SK-N-SH (cell line): ENCODE data around the gene ROR2. TPM values are rescaled to one million over a fixed set of nuclear protein-coding genes. Genes with fewer than 3 reads are reported as not detected.
A peak's percentile ranks its signal among the peaks of the same experiment; 100 is the strongest.

Experiments
- CTCF ChIA-PET: fragments of 300-600, 350-600 bp; formaldehyde crosslinking; extraction: SDS; loops from one replicate; lab custom pipeline; 2021; lab: Yijun Ruan, JAX
- POLR2A ChIA-PET: fragments of 350-600 bp; sonication (Branson Sonifier 250); formaldehyde crosslinking; extraction: SDS; loops from one replicate; lab custom pipeline; 2020; ENCODE audit warnings: antibody characterized with exemption, inconsistent platforms; lab: Yijun Ruan, JAX
- DNase-seq: peaks from one replicate; pipeline ENCODE4 v3.0.0; 2012
- H2AFZ ChIP-seq: fragments of 200-600 bp; sonication (generic); 2 replicates; pipeline ENCODE4 v1.8.1; 2016; ENCODE audit warnings: antibody characterized with exemption, mild to moderate bottlenecking, low read depth
- H3F3A ChIP-seq: fragments of 200-600 bp; sonication (generic); replicated peaks from 2 replicates; pipeline ENCODE3; 2016; ENCODE audit warnings: antibody characterized with exemption, mild to moderate bottlenecking; ENCODE audit not compliant: insufficient read depth
- H3K27ac ChIP-seq, 2 experiments: fragments of 200-500 bp in 1 of 2; fragments of 200-600 bp in 1 of 2; sonication (Bioruptor generic) in 1 of 2; sonication (generic), shearing (Covaris generic) in 1 of 2; 2 replicates each; pipeline versions ENCODE4 v1.5.1 to v1.6.1; 2014 to 2016; ENCODE audit warnings: low read depth in 2 of 2, inconsistent platforms in 1 of 2, low read length in 1 of 2, mild to moderate bottlenecking in 1 of 2, mixed read lengths in 1 of 2
- H3K27me3 ChIP-seq: fragments of 200-600 bp; sonication (generic), shearing (Covaris generic); 2 replicates; pipeline ENCODE4 v1.6.1; 2016; ENCODE audit warnings: mixed run types; ENCODE audit not compliant: insufficient read depth
- H3K36me3 ChIP-seq, 2 experiments: fragments of 200-500 bp in 1 of 2; fragments of 200-600 bp in 1 of 2; sonication (Bioruptor generic) in 1 of 2; sonication (generic) in 1 of 2; replicated peaks in 1 of 2; 2 replicates each; pipeline versions ENCODE3 to v1.5.1; 2014 to 2016; ENCODE audit warnings: low read length in 1 of 2, mild to moderate bottlenecking in 1 of 2; ENCODE audit not compliant: insufficient read depth in 2 of 2, control insufficient read depth in 1 of 2
- H3K4me1 ChIP-seq, 2 experiments: fragments of 200-500 bp in 1 of 2; fragments of 200-600 bp in 1 of 2; sonication (Bioruptor generic) in 1 of 2; sonication (generic), shearing (Covaris generic) in 1 of 2; 2 replicates each; pipeline versions ENCODE4 v1.5.1 to v1.6.1; 2014 to 2016; ENCODE audit warnings: low read depth in 1 of 2, low read length in 1 of 2, mixed run types in 1 of 2; ENCODE audit not compliant: insufficient read depth in 2 of 2, control insufficient read depth in 1 of 2
- H3K4me2 ChIP-seq: fragments of 200-600 bp; sonication (generic), shearing (Covaris generic); 2 replicates; pipeline ENCODE4 v1.6.1; 2017; ENCODE audit warnings: mixed run types
- H3K4me3 ChIP-seq, 2 experiments: fragments of 200-500 bp in 1 of 2; fragments of 200-600 bp in 1 of 2; sonication (Bioruptor generic) in 1 of 2; sonication (generic), shearing (Covaris generic) in 1 of 2; 2 replicates each; pipeline versions ENCODE4 v1.5.1 to v1.8.1; 2014 to 2016; ENCODE audit warnings: low read depth in 2 of 2, inconsistent platforms in 1 of 2, low read length in 1 of 2, mild to moderate bottlenecking in 1 of 2, mixed read lengths in 1 of 2, moderate library complexity in 1 of 2
- H3K79me2 ChIP-seq: fragments of 200-600 bp; sonication (generic); 2 replicates; pipeline ENCODE4 v1.8.1; 2017; ENCODE audit warnings: mild to moderate bottlenecking; ENCODE audit not compliant: insufficient read depth
- H3K9ac ChIP-seq: fragments of 200-600 bp; sonication (generic); 2 replicates; pipeline ENCODE4 v1.6.1; 2017; ENCODE audit warnings: mixed run types
- H3K9me2 ChIP-seq: fragments of 200-600 bp; sonication (generic); 2 replicates; pipeline ENCODE4 v1.6.1; 2017; ENCODE audit warnings: mixed run types
- H3K9me3 ChIP-seq: fragments of 200-600 bp; sonication (generic); 2 replicates; pipeline ENCODE4 v1.6.1; 2017; ENCODE audit warnings: mixed run types, mild to moderate bottlenecking, moderate library complexity
- H4K20me1 ChIP-seq: fragments of 200-600 bp; sonication (generic); 2 replicates; pipeline ENCODE4 v1.6.1; 2017; ENCODE audit warnings: mild to moderate bottlenecking, mixed run types; ENCODE audit not compliant: insufficient read depth
- CHD2 ChIP-seq: fragments of 150-350 bp; IDR thresholded peaks from 2 replicates; pipeline ENCODE4 v1.6.1; 2018; ENCODE audit warnings: low read length; ENCODE audit not compliant: partially characterized antibody
- ELF1 ChIP-seq: IDR thresholded peaks from 2 replicates; pipeline ENCODE4 v1.4.0; 2012
- EP300 ChIP-seq, 2 experiments: IDR thresholded peaks; 2 replicates each; pipeline versions ENCODE4 v1.4.0 to v1.6.1; 2012; ENCODE audit warnings: borderline replicate concordance in 1 of 2, low read depth in 1 of 2, low read length in 1 of 2
- EZH2phosphoT487 ChIP-seq: fragments of 200-600 bp; sonication (generic); IDR thresholded peaks from 2 replicates; pipeline ENCODE4 v1.6.1; 2017; ENCODE audit warnings: low read depth, mixed run types, mild to moderate bottlenecking, antibody characterized with exemption, moderate library complexity, borderline replicate concordance
- FOXJ3 ChIP-seq: sonication (generic); formaldehyde crosslinking; IDR thresholded peaks from 2 replicates; pipeline ENCODE4 v1.5.1; 2020; ENCODE audit warnings: mild to moderate bottlenecking, missing genetic modification reagents
- FOXM1 ChIP-seq: IDR thresholded peaks from 2 replicates; pipeline ENCODE4 v1.4.0; 2012; ENCODE audit warnings: low read depth, mild to moderate bottlenecking
- GABPA ChIP-seq: IDR thresholded peaks from 2 replicates; pipeline ENCODE4 v1.4.0; 2012; ENCODE audit warnings: low read depth, mild to moderate bottlenecking
- GATA2 ChIP-seq: sonication (generic); formaldehyde crosslinking; IDR thresholded peaks from 2 replicates; pipeline ENCODE4 v1.5.0; 2020; ENCODE audit warnings: mild to moderate bottlenecking, missing genetic modification reagents
- MEF2A ChIP-seq: IDR thresholded peaks from 2 replicates; pipeline ENCODE4 v1.4.0; 2012; ENCODE audit warnings: low read depth, borderline replicate concordance
- NRF1 ChIP-seq: IDR thresholded peaks from 2 replicates; pipeline ENCODE4 v1.6.1; 2012; ENCODE audit warnings: low read depth, mild to moderate bottlenecking, low read length
- POLR2AphosphoS5 ChIP-seq: IDR thresholded peaks from 2 replicates; pipeline ENCODE4 v1.6.1; 2012; ENCODE audit warnings: low read depth, low read length
- RAD21 ChIP-seq: IDR thresholded peaks from 2 replicates; pipeline ENCODE4 v1.6.1; 2012; ENCODE audit warnings: mild to moderate bottlenecking, low read length
- RCOR1 ChIP-seq: fragments of 150-350 bp; IDR thresholded peaks from 2 replicates; pipeline ENCODE4 v1.6.1; 2017; ENCODE audit warnings: antibody characterized with exemption, low read length
- RFX5 ChIP-seq: IDR thresholded peaks from 2 replicates; pipeline ENCODE4 v1.6.1; 2012; ENCODE audit warnings: mild to moderate bottlenecking, improper control_type of control experiment, low read length
- SIN3A ChIP-seq: IDR thresholded peaks from 2 replicates; pipeline ENCODE4 v1.6.1; 2012; ENCODE audit warnings: low read depth, mild to moderate bottlenecking, low read length, moderate library complexity, borderline replicate concordance
- SMC3 ChIP-seq: IDR thresholded peaks from 2 replicates; pipeline ENCODE4 v1.6.1; 2012; ENCODE audit warnings: low read depth, low read length, improper control_type of control experiment
- WGBS: methylation state at CpG from one replicate; pipeline ENCODE4 v1.1.6; 2017; ENCODE audit warnings: low lambda C conversion rate; 5-methylcytosine and 5-hydroxymethylcytosine counted together
- polyA plus RNA-seq, 3 experiments: library from polyadenylated mRNA; depleted of rRNA; stranded (reverse); fragments of >200 nt; gene quantifications; 2 replicates each; pipeline ENCODE4 v1.2.3, GENCODE V29; 2012
- TF ChIP-seq, protein P1 (sequence below): IDR thresholded peaks from 2 replicates; pipeline ENCODE4 v1.4.0; 2012; ENCODE audit warnings: low read depth, borderline replicate concordance
- TF ChIP-seq, protein P2 (sequence below): fragments of 150-350 bp; IDR thresholded peaks from 2 replicates; pipeline ENCODE4 v1.6.1; 2017; ENCODE audit warnings: antibody characterized with exemption, low read length, low read depth, borderline replicate concordance
- TF ChIP-seq, protein P3 (sequence below): fragments of 150-350 bp; IDR thresholded peaks from 2 replicates; pipeline ENCODE4 v1.6.1; 2016; ENCODE audit warnings: mild to moderate bottlenecking, low read depth, low read length
- TF ChIP-seq, protein P4 (sequence below): IDR thresholded peaks from 2 replicates; pipeline ENCODE4; 2012

Gene ROR2
- polyA plus RNA-seq, 1 of the 3 experiments (the other 2 are of a cell fraction): 0.43 TPM

DNA sequence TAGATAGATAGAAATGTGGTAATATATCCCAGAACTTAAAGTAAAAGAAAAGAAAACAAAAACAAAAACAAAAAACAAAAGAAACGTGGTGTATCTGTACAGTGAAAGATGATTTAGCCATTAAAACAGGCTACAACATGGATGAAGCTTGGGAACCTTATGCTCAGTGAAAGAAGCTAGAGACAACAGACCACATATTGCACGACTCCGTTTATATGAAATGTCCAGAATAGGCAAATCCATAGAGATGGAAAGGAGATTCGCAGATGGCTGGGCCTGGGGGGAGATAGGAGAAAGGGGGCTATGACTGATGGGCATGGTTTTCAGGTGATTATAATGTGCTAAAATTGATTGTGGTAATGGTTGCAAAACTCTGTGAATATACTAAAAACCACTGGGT lies 86.6 kb downstream of the ROR2 start:
- Histone ChIP-seq H3K4me1 (peaks cover 0 to 6% of the 10 kb centered on the region in 2 experiments; a peak in 1 of 4 replicates), H3K27ac (no peak overlapping the region), H3K79me2 (no peaks in the 10 kb centered on the region), H3K27me3 (no peaks in the 10 kb centered on the region), H3K9me3 (no peaks in the 10 kb centered on the region), H3K9me2 (no peaks in the 10 kb centered on the region), H3K9ac (no peak overlapping the region), H3K4me3 (no peak overlapping the region), H2AFZ (no peak overlapping the region), H4K20me1 (no peaks in the 10 kb centered on the region), H3K36me3 (no peaks in the 10 kb centered on the region), H3F3A (no peaks in the 10 kb centered on the region), H3K4me2 (no peak overlapping the region)
- no peak for TF ChIP-seq SMC3
- TF ChIP-seq ELF1: no peak
- no peak for TF ChIP-seq POLR2AphosphoS5
- TF ChIP-seq EZH2phosphoT487: no peak
- no peak for TF ChIP-seq CHD2
- no peak for TF ChIP-seq RAD21
- TF ChIP-seq, protein P1, sequence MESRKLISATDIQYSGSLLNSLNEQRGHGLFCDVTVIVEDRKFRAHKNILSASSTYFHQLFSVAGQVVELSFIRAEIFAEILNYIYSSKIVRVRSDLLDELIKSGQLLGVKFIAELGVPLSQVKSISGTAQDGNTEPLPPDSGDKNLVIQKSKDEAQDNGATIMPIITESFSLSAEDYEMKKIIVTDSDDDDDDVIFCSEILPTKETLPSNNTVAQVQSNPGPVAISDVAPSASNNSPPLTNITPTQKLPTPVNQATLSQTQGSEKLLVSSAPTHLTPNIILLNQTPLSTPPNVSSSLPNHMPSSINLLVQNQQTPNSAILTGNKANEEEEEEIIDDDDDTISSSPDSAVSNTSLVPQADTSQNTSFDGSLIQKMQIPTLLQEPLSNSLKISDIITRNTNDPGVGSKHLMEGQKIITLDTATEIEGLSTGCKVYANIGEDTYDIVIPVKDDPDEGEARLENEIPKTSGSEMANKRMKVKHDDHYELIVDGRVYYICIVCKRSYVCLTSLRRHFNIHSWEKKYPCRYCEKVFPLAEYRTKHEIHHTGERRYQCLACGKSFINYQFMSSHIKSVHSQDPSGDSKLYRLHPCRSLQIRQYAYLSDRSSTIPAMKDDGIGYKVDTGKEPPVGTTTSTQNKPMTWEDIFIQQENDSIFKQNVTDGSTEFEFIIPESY: no peak
- no peak for TF ChIP-seq RCOR1
- no peak for TF ChIP-seq SIN3A
- no peak for TF ChIP-seq MEF2A
- DNase-seq: no peak
- 44% methylated on average over 4 of the region's 4 CpGs for WGBS
- ChIA-PET CTCF (interaction anchor here (0.9 to 1.2 kb wide), 2 partner anchors 9 to 87 kb away, joined by 3 read pairs; partner anchors contain the start of gene ROR2), POLR2A (no interaction called here)

DNA sequence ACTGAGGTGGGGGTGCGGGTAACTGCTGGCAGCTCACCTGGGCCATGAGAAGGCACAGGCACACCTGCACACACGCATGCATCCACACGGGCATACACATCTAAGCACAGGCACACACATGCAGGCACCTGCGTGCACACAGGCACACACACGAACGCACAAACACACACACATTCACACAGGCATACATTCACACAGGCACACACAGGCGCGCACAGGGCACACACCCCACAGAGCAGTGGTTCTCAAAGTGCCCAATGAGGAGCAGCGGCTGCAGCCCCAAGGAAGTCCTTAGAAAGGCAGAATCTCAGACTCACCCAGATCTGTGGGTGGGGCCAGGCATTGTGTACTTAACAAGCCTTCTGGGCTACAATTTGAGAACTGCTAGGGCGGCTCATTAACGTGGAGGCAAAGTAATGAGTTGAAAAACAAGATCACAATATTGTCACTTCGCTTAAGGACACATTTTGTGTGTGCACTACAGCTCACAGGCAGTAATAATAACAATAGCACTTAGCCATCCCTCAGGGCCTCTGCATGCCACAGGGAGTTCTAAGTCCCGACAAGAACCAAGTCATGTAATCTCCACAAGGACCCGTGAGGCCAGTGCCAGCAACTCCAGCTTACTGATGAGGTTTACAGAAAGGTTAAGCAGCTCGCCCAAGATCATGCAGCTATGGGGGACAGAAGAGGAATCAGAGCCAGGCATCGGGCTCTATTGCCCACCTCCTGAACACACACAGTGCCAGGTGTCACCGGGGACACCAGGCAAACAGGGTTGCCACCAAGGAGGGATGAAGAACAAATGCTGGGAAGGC lies 91.6 kb downstream of the ROR2 start:
- no peak overlapping the region for H2AFZ ChIP-seq
- H3K4me1 ChIP-seq: peaks cover 0 to 26% of the 10 kb centered on the region in 2 experiments; a peak in 2 of 4 replicates
- ChIA-PET POLR2A (no interaction called here), CTCF (interaction anchor here (1.5 to 1.7 kb wide), 2 partner anchors 10 to 92 kb away, joined by 4 to 5 read pairs; partner anchors contain the start of gene ROR2)
- 70% methylated on average over 16 of the region's 17 CpGs for WGBS
- H3K9ac ChIP-seq: no peak overlapping the region
- peak overlapping the region in 1 of 2 experiments; percentile 62; a peak in 1 of 4 replicates for H3K27ac ChIP-seq
- no peaks in the 10 kb centered on the region for H3K36me3 ChIP-seq
- no peak overlapping the region for H3K4me3 ChIP-seq
- H3K4me2 ChIP-seq: no peak overlapping the region
- no peaks in the 10 kb centered on the region for H3K27me3 ChIP-seq
- no peak for DNase-seq
- H3F3A ChIP-seq: no peaks in the 10 kb centered on the region
- H3K79me2 ChIP-seq: no peaks in the 10 kb centered on the region
- H4K20me1 ChIP-seq: no peaks in the 10 kb centered on the region
- no peaks in the 10 kb centered on the region for H3K9me2 ChIP-seq
- no peaks in the 10 kb centered on the region for H3K9me3 ChIP-seq
- TF ChIP-seq EP300 (IDR thresholded peaks at IDR 0.05; ENCODE audit: borderline replicate concordance in 1 of 2, low read depth in 1 of 2, low read length in 1 of 2) (no peak), NRF1 (no peak), GABPA (no peak), RFX5 (no peak), FOXJ3 (CRISPR knock-in tag) (no peak), MEF2A (no peak), GATA2 (CRISPR knock-in tag) (no peak), FOXM1 (no peak)
- TF ChIP-seq, protein P1: no peak
- TF ChIP-seq, protein P2, sequence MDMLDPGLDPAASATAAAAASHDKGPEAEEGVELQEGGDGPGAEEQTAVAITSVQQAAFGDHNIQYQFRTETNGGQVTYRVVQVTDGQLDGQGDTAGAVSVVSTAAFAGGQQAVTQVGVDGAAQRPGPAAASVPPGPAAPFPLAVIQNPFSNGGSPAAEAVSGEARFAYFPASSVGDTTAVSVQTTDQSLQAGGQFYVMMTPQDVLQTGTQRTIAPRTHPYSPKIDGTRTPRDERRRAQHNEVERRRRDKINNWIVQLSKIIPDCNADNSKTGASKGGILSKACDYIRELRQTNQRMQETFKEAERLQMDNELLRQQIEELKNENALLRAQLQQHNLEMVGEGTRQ: no peak
- TF ChIP-seq, protein P3, sequence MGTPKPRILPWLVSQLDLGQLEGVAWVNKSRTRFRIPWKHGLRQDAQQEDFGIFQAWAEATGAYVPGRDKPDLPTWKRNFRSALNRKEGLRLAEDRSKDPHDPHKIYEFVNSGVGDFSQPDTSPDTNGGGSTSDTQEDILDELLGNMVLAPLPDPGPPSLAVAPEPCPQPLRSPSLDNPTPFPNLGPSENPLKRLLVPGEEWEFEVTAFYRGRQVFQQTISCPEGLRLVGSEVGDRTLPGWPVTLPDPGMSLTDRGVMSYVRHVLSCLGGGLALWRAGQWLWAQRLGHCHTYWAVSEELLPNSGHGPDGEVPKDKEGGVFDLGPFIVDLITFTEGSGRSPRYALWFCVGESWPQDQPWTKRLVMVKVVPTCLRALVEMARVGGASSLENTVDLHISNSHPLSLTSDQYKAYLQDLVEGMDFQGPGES: no peak
- TF ChIP-seq, protein P4, sequence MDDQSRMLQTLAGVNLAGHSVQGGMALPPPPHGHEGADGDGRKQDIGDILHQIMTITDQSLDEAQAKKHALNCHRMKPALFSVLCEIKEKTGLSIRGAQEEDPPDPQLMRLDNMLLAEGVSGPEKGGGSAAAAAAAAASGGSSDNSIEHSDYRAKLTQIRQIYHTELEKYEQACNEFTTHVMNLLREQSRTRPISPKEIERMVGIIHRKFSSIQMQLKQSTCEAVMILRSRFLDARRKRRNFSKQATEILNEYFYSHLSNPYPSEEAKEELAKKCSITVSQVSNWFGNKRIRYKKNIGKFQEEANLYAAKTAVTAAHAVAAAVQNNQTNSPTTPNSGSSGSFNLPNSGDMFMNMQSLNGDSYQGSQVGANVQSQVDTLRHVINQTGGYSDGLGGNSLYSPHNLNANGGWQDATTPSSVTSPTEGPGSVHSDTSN: no peak
